GM06990 (cell line): ENCODE results near the gene PPM1E.

Experiments
- DNase-seq: peaks from one replicate; pipeline ENCODE4 v3.0.0-alpha.2; 2011; ENCODE audit not compliant: insufficient read length; ENCODE audit errors: extremely low read depth
- H3K27me3 ChIP-seq: replicated peaks from 2 replicates; pipeline ENCODE4 v1.6.0; 2011; ENCODE audit warnings: low read length; ENCODE audit not compliant: control insufficient read depth, insufficient read depth
- H3K36me3 ChIP-seq: 2 replicates; pipeline ENCODE4 v1.5.1; 2011; ENCODE audit warnings: low read length; ENCODE audit not compliant: control insufficient read depth, insufficient read depth
- H3K4me3 ChIP-seq: replicated peaks from 2 replicates; pipeline ENCODE4 v1.5.1; 2011; ENCODE audit warnings: low read depth, mild to moderate bottlenecking, control low read depth, low read length
- CTCF ChIP-seq: IDR thresholded peaks from 2 replicates; pipeline ENCODE4 v1.5.1; 2011; ENCODE audit warnings: low read length, control low read depth, mild to moderate bottlenecking, inconsistent platforms; ENCODE audit not compliant: insufficient read depth, poor library complexity, severe bottlenecking

The PPM1E gene

GRCh38 chr17:59000022-59000421 lies 244.4 kb downstream of the PPM1E start:
- Histone ChIP-seq H3K36me3 (peaks cover 1% of the 10 kb centered on the region; the same call in 1 of the 2 replicates), H3K4me3 (no peak overlapping the region), H3K27me3 (no peaks in the 10 kb centered on the region)
- no peak for TF ChIP-seq CTCF
- no peak for DNase-seq

GRCh38 chr17:59001158-59001814 lies 245.6 kb downstream of the PPM1E start:
- peaks cover 1% of the 10 kb centered on the region; the same call in 1 of the 2 replicates for H3K36me3 ChIP-seq
- peak; percentile 78 for DNase-seq
- no peak for TF ChIP-seq CTCF
- H3K4me3 ChIP-seq: peak overlapping the region; percentile 60
- no peaks in the 10 kb centered on the region for H3K27me3 ChIP-seq

GRCh38 chr17:59002126-59002525 lies 246.5 kb downstream of the PPM1E start:
- DNase-seq: no peak
- TF ChIP-seq CTCF: no peak
- peaks cover 1% of the 10 kb centered on the region; the same call in 1 of the 2 replicates for H3K36me3 ChIP-seq
- no peaks in the 10 kb centered on the region for H3K27me3 ChIP-seq
- peak overlapping the region; percentile 60 for H3K4me3 ChIP-seq

GRCh38 chr17:59002848-59003247 lies 247.2 kb downstream of the PPM1E start:
- Histone ChIP-seq H3K4me3 (no peak overlapping the region), H3K27me3 (no peaks in the 10 kb centered on the region), H3K36me3 (no peaks in the 10 kb centered on the region)
- TF ChIP-seq CTCF: no peak
- DNase-seq: no peak

GRCh38 chr17:59003860-59004259 lies 248.2 kb downstream of the PPM1E start:
- Histone ChIP-seq H3K4me3 (no peak overlapping the region), H3K36me3 (no peaks in the 10 kb centered on the region), H3K27me3 (no peaks in the 10 kb centered on the region)
- no peak for DNase-seq
- no peak for TF ChIP-seq CTCF
